Activated naive CD4-positive, alpha-beta T cell treated with anti-CD3 and anti-CD28 coated beads, Interleukin-2, amount 50 U/mL, for 16 hours (primary cell): Measurements from ENCODE around the gene PRKACG.
A peak's percentile ranks its signal among the peaks of the same experiment; 100 is the strongest.

Experiments used
- DNase-seq: peaks from one replicate; pipeline ENCODE4 v3.0.0-alpha.2; 2020

PRKACG gene

DNA sequence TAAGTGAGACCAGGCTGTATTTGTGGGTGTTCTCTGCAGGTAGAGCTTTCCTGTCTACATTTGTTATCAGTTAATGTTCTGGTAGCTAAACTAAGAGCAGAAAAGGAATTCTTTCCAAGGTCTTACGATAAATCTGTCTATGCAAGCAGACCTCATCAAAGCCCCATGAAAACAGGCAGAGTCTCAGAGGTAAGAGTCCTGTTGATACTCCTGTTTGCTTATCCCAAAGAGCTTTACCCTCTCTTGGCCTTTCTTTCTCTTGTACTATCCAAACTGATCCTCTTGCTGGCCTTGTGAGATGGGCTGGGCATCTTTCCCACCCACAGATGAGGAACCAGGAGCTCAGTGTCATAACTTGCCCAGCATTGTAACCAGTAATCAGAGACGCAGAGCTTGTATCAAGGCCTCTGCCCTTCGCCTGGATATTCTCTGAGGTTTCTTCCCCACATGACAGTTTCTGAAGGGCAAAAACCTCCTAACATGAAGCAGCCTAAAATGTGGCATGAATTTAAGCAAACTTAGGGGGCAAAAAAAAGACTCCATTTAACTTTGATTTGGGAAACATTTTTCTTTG, 33.5 kb downstream of the PRKACG start:
- no peak for DNase-seq

DNA sequence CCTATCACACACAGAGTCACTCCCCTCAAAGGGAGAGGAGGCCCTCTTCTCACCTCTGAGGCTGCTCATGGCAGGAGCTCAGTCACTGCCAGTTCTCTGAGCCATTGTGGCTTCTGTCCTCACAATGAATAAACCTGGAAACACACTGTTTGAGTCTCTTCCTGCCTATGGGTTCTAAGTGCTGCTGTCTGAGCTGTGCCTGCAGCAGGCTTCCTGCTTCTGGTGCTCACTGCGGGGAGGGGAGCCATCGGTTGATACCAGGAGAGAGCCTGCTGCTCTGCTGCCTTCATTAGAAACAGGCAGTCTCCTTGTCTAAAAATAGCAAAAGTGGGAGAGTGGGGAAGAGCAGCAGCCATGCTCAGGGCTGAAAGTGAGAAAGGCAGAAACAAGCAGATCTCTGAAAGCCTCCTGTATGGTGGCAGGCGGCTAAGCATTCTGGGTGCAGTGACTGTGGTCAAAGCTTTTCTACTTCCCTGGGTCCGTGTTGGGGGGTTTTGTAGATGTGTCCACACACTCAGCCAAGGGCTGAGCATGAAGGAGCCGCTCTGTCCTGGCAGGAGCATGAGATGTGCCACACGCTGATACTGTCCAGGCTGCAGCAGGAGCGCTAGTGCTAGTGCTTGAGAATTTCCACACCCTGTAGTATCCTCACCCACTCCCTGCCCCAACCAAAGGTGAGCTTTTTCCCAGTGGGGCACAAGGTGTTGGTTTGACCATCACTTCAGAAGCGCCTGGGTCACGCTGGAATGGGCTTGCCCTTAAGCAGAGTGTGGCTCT, 34.2 kb downstream of the PRKACG start:
- DNase-seq = peak; percentile 19

DNA sequence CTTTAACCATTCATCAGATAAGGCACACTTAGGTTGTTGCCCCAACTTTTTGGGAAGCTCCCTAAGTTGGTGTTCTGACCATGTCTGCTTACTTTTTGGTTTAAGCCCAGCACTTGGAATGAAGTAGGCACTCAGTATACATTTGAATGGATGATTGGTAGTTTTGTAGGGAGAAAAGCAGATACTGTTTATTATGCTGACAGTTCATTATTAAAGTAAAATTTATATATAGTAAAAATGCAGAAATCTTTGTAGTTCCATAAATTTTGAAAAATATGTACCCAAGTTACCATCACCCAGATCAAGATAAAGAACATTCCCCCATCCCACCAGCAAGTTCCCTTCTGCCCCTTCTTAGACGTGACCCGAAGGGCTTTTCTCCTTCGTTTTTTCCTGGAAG, 35.4 kb downstream of the PRKACG start:
- DNase-seq = no peak

DNA sequence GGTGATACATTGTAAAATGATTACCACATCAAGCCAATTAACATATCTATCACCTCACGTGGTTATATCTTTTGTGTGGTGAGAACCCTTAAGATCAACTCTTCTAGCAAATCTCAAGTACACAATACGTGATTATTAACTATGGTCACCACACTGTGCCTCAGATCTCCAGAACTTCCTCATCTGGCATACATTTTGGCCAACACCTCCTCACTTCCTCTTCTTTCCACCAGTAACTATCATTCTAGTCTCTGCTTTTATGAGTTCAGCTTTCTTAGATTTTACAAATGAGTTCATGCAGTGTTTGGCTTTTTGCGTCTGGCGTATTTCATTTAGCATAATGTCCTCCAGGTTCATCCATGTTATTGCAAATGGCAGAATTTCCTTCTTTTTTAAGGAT, 35.8 kb downstream of the PRKACG start:
- no peak for DNase-seq

DNA sequence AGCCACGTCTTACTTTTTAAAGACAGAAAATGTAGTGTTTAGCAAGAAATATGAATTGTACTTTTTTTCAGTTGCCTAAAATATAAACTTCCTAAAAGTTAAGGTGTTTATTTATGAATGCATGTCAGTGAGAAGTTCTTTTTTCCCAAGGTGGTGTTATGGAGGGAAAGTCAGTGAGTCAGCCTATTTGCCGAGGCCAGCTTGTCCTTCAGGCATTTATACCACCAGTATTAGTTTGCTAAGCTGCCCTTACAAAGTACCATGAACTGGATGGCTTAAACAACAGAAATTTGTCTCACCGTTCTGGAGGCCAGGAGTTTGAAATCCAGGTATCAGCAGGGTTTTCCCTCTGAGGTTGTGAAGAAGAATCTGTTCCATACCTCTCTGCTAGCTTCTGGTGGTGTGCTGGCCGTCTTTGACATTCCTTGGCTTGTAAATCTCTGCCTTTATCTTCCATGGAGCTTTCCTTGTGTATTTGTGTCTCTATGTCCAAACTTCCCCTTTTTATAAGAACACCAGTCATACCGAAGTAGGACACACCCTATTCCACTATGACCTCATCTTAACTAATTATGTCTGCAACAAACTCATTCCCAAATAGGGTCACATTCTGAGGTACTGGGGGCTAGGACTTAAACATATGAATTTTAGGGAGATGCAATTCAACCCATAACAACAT, 38.4 kb downstream of the PRKACG start:
- no peak for DNase-seq

DNA sequence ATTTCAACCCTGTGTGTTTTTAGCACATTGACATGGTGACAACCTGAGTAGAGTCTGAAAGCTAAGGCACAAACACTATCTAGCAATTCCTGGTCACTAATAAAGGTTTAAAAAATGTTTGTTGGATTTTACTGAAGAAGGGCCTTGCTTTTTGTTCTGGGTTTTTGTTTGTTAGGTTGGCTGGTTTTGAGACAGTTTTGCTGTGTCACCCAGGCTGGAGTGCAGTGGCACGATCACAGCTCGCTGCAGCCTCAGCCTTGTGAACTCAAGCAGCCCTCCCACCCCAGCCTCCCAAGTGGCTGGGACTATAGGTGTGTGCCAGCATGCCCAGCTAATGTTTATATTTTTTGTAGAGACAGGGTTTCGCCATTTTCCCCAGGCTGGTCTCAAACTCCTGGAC, 39.0 kb downstream of the PRKACG start:
- no peak for DNase-seq

DNA sequence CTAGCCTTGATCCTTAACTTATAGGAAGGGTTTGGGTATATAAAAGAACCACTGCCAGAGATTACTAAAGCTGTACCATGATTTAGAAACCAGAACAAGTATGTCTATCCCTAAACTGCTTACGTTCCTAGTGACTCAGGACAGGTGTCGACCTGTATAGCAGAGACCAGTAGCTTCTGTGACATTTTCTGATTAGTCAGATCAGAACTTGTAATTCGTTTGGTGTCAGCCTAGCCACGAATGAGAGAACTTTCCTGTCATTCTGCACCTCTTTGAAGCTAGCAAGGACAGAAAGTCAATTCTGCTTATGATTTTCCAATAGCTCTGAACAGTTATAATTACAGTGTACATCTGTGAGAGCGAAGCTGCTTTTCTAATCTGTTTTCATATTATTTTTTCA, 39.5 kb downstream of the PRKACG start:
- DNase-seq = no peak

DNA sequence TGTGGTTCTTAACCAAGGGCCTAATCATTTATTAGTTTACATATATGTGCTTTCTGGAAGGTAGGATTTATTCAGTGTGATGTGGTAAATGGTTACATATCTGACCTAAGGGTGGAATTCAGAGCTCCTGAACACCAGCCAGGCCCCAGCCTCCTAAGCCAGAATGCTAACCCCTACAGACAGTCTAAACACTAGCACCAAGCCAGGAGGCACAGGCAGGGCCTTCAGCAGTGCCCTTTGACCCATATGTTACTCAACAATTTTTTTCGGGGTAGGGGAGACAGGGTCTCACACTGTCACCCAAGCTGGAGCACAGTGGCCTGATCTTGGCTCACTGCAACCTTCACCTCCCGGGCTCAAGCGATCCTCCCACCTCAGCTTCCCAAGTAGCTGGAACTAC, 40.3 kb downstream of the PRKACG start:
- DNase-seq = no peak

DNA sequence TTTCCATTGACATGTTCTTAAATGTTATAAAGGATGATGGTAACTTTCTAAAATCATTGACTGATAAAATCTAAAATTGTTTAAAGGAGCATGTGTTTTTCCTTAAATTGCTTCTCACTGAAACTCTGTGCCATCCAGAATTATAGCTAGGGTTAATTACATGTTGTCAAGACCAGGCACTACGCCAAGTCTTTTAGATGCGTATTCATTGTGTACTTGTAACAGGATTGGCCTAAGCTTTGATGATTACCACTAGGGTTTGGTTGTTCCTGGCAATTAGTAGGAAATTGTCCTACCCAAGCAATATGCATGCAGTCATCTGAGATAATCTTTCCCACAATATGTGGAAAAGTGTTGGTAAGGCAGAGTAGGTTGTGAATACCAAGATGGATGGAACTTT, 43.8 kb downstream of the PRKACG start:
- DNase-seq = no peak

DNA sequence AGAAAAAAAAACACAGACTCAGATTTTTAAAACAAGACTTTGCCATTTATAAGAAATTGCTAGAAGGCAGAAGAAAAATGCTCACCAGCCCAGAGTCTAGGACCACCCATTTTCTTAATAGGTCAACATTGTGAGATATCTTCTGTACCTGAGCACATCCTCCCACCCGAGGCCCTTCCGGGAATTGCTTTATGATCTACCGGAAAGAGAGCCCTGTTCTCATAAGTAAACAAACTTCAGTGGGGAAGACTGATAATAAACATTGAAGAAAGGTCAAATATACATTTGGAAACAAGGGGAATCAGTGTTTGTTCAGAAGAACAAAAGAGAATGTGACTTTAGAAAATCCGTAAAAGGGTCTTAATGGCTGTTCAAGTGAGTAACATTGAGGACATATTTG, 44.4 kb downstream of the PRKACG start:
- DNase-seq = no peak

DNA sequence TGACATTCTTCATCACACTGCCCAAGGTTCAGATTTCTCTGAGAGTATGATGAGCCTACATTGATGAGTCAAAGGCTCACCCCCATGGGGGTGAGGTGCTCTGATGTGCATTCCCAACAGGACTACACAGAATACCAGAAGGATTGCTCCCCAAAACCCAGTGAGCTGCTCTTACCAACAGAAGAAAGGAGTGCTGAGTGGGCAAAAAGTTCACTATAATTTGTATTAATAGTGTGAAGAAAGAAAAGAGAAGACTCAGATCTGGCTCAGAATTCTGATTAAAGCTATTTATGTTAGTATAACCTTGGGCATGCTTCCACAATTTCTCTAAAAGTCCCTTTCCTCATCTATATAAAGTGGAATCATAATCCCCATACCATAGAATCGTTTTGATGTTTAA, 46.1 kb downstream of the PRKACG start:
- DNase-seq = no peak

DNA sequence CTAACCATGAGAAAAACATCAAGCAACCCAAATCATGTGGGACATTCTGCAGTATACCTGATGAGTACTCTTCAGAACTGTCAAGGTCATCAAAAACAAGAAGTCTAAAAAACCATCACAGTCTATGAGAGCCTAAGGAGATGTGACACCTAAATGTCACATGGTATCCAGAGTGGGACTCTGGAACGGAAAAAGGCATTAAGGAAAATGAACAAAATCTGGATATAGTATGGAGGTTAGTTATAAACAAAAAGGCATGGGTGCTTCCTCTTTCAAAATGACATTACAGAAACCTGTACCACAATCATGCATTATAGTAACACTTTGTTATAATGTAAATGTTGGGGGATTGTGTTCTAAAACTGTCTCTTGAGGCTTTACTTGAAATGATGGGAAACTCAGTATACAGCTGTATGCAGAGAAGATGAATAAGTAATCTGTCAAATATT, 47.4 kb downstream of the PRKACG start:
- DNase-seq = no peak

DNA sequence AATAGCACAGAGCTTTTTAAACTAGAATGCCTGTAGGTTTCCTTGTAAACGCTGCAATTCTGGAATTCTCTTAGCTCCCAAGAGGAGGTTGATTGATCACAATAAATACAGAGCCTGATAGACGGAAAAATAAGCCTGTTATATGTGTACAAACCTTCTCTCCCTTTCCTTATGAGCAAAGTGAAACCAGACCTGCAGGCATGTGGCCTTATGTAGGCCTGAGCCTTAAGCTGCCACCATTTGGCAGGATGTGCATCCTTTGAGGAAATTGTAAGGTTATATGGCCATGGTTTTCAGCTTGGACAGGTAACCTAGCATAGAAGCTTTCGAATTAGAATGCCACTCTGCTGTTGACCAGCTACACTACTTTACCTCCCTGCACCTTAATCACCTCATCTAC, 49.1 kb downstream of the PRKACG start:
- no peak for DNase-seq

DNA sequence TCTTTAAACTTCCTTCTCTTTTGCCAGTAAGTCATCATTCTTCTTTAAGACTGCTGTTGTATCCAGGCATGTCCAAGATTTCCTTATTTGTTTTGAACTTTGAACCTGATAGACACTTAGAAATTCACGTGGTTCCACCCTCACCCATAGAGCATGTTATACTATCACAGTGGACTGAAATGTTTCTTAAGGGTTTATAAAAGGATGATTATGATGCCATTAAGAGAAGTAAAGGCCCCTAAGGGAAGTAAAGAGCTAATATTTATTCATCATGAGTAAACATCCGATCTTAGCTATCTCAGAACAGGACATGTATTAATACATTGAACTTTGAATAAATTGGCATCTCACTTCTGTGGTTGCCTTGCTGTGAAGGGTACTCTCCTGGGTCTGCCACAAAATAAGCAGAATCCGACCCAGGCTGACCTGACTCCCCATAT, 49.8 kb downstream of the PRKACG start:
- DNase-seq = no peak

DNA sequence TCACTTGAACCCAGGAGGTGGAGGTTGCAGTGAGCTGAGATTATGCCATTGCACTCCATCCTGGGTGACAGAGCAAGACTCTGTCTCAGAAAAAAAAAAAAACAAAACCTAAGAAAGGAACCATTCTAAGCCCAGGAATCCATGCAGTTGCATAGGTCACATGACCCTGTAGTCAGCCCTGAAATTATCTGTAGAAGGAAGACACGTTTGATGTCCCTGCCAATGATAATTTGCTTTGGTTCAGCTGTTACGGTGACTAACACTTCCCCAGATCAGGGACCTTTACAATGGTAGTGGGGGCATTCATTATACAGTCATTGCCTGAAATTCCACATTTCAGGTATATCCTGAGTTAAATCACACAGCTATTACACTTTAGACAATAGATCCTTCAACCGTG, 50.5 kb downstream of the PRKACG start:
- no peak for DNase-seq
